HG03060 (cell line): Measurements from ENCODE around the gene RGS6.

ENCODE experiments used
- ATAC-seq: cut with Tn5 transposase; IDR thresholded peaks from one replicate; pipeline ENCODE4 v1.9.1; 2021; ENCODE audit warnings: low read depth, moderate number of reproducible peaks; ENCODE audit not compliant: unreplicated experiment

RGS6 gene

DNA sequence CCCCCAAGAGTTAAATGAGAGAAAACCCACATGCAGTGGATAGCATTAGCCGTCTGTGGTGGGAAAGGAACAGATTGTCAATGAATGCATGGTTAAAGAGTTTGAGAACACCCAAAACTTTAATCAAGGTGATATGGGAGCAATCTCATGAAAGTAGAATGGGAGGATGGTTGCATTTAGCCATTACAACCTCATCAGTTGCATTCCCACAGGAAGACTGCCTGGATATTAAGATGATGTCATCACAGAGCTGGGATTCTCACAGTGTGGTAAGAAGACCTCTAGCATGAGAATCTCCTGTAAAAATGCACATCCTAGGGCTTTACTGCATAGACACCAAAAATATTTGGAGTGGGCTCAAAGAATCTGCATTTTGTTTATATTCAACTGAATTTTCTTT is 284.9 kb downstream of the RGS6 start:
- ATAC-seq = no peak

- ATAC-seq = no peak
These were observed 289.8 kb downstream of the RGS6 start for GRCh38 chr14:72222046-72222445.

GRCh38 chr14:72236629-72237028 is 304.4 kb downstream of the RGS6 start:
- no peak for ATAC-seq

- no peak for ATAC-seq
These were observed 305.8 kb downstream of the RGS6 start for GRCh38 chr14:72237722-72238666.

- no peak for ATAC-seq
These were observed 311.4 kb downstream of the RGS6 start for GRCh38 chr14:72243309-72244293.

DNA sequence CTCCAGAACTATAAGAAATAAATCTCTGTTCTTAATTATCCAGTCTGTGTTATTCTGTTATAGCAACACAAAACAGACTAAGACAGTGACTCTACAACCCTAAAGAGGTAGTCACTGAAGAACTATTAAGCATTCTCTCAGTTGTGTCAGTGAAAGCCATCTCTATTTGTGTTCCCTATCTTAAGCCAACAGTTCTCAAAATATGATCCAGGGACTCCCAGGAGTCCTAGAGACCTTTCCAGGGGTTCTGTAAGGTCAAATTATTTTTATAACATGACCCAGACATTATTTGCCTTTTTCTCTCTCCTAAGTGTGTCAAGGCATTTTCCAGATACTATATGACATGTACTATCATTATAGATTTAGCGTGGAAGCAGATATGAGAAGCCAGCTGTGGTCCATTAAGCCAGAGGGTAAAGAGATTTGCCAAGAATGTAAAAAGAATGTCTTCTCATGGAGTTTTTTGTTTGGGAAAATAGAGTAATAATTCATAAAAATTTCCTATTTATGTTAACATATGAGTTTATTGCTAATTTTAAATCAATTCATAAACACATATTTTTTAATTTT is 315.8 kb downstream of the RGS6 start:
- no peak for ATAC-seq

DNA sequence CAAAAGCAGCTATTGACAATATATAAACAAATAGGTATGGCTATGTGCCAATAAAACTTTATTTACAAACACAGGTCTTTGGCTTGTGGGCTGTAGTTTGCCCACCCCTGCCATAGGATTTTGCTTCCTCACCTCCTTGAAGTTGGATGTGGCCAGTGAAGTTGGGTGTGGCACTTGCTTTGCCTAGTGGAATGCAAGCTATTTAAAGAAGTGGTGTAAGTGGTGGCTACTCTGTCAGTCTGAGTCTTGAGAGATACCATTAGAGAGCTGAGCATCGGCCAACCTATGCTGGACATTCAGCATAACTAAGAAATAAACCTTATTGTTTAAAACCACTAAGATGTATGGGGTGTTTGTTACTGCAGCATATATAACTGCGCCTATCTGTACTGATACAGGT is 321.3 kb downstream of the RGS6 start:
- ATAC-seq = no peak

DNA sequence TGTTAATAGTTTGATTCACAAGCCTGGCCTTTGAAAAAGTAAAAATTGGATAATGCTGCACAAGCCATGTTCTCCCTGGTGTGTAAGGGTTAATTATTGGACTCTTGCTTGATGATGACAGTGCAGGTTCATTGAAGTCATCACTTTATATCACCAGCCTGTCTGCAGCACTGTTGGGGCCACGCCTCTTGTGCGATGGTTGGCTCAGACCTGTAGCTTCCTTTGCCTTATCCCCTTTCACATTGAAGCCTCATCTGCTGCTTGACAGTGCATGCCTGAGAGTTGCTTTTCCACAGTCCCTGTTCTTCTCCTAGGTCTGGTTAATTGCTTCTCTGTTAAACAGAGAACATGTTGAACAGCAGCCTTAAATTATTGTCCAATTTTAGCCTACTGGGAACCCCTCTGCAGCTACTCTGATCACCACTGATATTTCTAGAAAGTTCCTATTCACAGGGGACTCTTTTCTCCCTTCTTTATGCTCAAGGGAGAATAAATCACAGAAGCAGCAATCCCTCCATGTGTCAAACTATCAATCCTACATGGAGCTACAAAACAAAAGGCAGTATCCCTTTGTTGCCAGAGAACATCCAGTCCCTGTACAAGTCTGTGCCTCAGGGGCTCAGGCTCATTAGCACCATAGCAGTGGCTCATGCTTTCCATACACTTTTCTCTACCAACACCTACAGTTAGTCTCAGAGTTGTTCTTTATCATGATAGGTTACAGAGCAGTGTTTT is 322.1 kb downstream of the RGS6 start:
- ATAC-seq = no peak

DNA sequence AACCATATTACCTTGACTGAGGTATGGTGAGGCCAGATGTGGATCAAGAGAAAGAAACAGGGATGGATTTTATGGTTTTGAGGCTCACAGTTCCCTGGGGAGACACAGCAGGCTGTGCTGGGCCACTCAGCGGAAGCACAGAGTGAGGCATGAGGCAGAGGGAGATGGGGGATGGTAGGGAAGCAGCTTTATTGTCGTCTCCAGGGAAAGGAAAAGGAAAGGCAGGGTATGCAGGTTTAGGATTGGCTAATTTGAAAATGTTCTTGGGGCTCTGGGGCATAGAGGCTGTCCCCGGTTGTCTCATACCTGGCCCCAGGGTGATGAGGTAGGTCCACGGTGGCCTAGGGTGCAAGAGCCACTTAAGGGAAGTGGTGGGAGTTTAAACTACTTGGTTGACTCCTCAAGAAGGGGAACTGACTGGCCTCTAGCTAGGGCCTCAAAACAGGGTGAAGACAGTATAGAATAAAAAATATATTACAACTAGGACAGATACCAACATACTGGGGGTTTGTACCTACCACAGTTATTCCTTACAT is 322.8 kb downstream of the RGS6 start:
- ATAC-seq = no peak

DNA sequence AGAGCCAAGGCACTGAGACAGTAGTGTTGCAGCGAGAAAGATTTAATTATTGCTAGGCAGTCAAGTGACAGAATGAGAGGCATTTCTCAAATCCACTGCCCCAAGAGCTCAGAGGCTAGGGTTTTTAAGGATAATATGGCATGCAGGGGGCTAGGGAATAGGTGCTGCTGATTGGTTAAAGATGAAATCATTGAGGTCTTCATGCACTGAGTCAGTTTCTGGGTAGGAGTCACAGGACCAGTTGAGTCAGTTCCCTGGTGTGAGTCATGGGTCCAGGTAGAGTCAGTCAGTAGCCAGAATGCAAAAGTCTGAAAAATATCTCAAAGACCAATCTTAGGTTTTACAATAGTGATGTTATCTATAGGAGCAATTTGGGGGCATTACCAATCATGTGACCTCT is 323.8 kb downstream of the RGS6 start:
- no peak for ATAC-seq

- ATAC-seq = no peak
These were observed 328.8 kb downstream of the RGS6 start for GRCh38 chr14:72261068-72261467.

DNA sequence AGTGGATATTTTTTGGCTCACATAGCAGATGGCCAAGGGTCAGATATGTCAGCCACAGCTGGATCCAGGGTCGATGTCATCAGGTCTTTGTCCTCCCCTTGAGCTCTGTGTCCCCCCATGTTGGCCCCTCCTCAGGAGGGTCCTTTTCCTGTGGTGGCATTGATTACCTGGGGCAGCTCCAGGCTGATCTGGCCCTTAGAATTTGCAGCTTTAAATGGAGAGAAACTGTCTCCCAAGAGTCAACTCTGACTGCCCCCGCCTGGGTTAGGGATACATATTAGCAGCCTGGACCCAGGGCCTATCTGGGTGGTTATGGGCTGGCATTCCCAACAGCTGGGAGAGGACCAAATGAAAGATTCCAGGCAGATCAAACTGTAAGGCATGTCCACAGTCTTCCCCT is 330.5 kb downstream of the RGS6 start:
- no peak for ATAC-seq

- ATAC-seq = no peak
These were observed 332.5 kb downstream of the RGS6 start for GRCh38 chr14:72264716-72265115.

DNA sequence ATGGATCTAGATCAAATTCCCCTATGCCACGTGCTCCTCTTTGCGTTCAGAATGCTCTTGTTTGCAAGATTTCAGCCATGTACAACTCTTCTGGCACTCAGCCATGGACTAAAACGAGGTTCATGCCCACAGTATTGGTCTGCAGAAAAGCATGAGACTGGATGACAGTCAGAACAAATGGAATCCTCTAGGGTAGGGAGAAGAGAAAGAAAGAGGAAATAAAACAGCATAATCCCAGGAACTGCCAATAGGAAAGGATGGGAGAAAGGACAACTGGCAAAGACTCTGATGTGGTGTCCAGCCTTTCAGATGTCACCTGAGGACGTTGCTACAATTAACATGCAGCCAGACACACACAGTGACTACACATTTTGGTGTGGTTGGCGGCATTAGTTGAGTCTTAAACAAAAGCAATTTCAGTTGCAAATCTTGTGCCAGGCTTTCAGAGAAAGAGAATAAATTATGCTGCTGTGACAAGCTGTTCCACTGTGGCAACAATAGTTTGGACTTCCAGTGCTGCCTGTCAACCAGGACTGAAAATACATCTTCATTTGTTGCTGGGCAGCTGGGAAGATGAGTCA is 338.0 kb downstream of the RGS6 start:
- no peak for ATAC-seq

GRCh38 chr14:72270749-72271148 is 338.5 kb downstream of the RGS6 start:
- no peak for ATAC-seq

GRCh38 chr14:72275242-72275641 is 343.0 kb downstream of the RGS6 start:
- no peak for ATAC-seq

DNA sequence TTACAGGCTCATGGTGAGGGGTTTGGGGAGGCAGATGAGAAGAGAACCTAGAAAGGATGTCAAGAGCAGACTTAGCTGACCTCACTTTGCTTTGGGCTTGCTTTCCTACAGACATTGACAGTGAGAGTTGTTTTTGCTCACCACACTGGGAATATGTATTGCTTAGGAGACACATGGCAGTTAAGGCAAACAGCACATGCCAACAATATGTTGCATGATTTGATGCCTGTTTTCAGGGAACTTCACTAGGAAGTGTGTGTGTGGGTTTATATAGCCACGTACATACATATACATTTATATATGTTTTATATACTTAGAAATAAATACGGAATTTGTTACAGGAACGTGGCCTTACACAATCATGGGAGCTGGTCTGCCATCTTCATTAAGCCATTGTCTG is 346.1 kb downstream of the RGS6 start:
- no peak for ATAC-seq

DNA sequence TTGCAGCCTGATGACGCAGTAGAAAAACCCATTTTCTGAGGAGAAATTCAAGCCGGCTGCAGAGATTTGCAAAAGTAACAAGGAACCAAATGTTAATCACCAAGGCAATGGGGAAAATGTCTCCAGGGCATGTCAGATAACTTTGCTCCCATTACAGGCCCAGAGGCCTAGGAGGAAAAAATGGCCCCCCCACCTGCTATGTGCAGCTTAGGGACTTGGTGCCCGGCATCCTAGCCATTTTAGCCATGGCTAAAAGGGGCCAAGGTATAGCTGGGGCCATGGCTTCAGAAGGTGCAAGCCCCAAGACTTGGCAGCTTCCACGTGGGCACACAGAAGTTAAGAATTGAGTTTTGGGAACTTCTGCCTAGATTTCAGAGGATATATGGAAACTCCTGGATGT is 351.9 kb downstream of the RGS6 start:
- no peak for ATAC-seq

- no peak for ATAC-seq
These were observed 358.0 kb downstream of the RGS6 start for GRCh38 chr14:72290241-72290640.
